ENCODE results near the gene PHKB. TPM values are rescaled to one million over a fixed set of nuclear protein-coding genes. Genes with fewer than 3 reads are reported as not detected.

The PHKB gene
- total and polyA plus RNA-seq, 2 of the 8 experiments (the other 6 are each of a cell fraction or from before 2014, with no cell fraction given): 18.6 to 38.3 TPM

DNA sequence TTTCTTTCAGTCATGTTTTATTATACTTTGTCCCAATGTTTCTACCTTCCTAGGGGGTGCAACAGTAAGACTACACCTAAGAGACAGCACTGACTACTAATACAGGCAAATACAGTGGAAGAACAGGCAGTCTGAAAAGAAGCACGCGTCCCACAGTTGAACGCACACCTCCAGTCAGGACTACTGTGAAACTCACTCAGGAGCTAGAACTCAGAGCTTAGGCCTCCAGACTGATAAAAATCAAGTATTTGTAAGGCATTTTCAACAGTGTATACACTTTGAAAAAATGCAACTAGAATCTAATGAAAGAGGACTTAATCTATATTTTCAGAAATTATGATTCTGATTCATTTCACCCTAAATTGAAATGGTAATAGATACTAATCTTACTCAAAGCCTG is 14.7 kb upstream of the PHKB start (continued):
- TF ChIP-seq CHD2 (IDR thresholded peaks at IDR 0.05; ENCODE audit: low read length): no peak
- TF ChIP-seq, protein P1, sequence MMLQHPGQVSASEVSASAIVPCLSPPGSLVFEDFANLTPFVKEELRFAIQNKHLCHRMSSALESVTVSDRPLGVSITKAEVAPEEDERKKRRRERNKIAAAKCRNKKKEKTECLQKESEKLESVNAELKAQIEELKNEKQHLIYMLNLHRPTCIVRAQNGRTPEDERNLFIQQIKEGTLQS (IDR thresholded peaks at IDR 0.05; ENCODE audit: insufficient read depth, low read depth, low read length): no peak
- no peak for TF ChIP-seq ZNF274 (IDR thresholded peaks at IDR 0.05; ENCODE audit: borderline replicate concordance, extremely low read depth, low read length)
- TF ChIP-seq SRF (IDR thresholded peaks at IDR 0.05; ENCODE audit: low read depth, low read length): no peak
- no peak for TF ChIP-seq CEBPB (IDR thresholded peaks at IDR 0.05; ENCODE audit: low read depth, low read length)

Data from H1 (cell line).